Activated CD4-positive, alpha-beta T cell treated with anti-CD3 and anti-CD28 coated beads, Interleukin-2, amount 50 U/mL, for 24 hours (primary cell): ENCODE data around the gene TRIM56.
"Not testable (repeated sequence)": the region's sequence is repeated elsewhere in the genome, so short reads cannot be mapped to it uniquely, and the experiment has no call there.

Experiments
- DNase-seq, 2 donors: peaks; one replicate each; pipeline ENCODE4 v3.0.0-alpha.2; 2020; ENCODE audit warnings: low read depth in 1 of 2, low spot score in 1 of 2

Gene TRIM56

GRCh38 chr7:101129603-101130117 is 44.4 kb downstream of the TRIM56 start:
- no peak for DNase-seq

GRCh38 chr7:101132626-101133600 is 47.6 kb downstream of the TRIM56 start:
- not testable (repeated sequence) for DNase-seq

- no peak for DNase-seq
Measured at GRCh38 chr7:101133621-101134398, 48.5 kb downstream of the TRIM56 start.

- DNase-seq = no peak
Measured at GRCh38 chr7:101134399-101134980, 49.2 kb downstream of the TRIM56 start.

GRCh38 chr7:101137651-101138212 is 52.5 kb downstream of the TRIM56 start:
- DNase-seq = no peak

- DNase-seq = peak; percentile 62 to 89
Measured at GRCh38 chr7:101138213-101138870, 53.1 kb downstream of the TRIM56 start.

- no peak for DNase-seq
Measured at GRCh38 chr7:101140339-101140699, 55.0 kb downstream of the TRIM56 start.

GRCh38 chr7:101140746-101141382 is 55.6 kb downstream of the TRIM56 start:
- DNase-seq = no peak
